HepG2 (cell line): ENCODE measurements around the gene MUCL3. TPM values are rescaled to one million over a fixed set of nuclear protein-coding genes. Genes with fewer than 3 reads are reported as not detected.

Experiments
- ATAC-seq: fragments of 200-7000 bp; cut with Tn5 transposase; 3 replicates; pipeline ENCODE4 v1.9.1; 2020; ENCODE audit warnings: mild to moderate bottlenecking, moderate library complexity
- BruUV-seq: library from RNA; stranded (reverse); fragments of 400-500 nt; replicated peaks from 2 replicates; lab custom pipeline; 2021; lab: Mats Ljungman, UMichigan
- CTCF ChIA-PET: fragments of 300-600 bp; formaldehyde crosslinking; extraction: SDS; loops from one replicate; lab custom pipeline; 2021; ENCODE audit warnings: low total read pairs, inconsistent platforms, low intra/inter-chr PET ratio; lab: Yijun Ruan, JAX
- POLR2A ChIA-PET: fragments of 350-600 bp; sonication (Branson Sonifier 250); formaldehyde crosslinking; loops from one replicate; lab custom pipeline; 2020; ENCODE audit warnings: antibody characterized with exemption, inconsistent platforms; lab: Yijun Ruan, JAX
- DNase-seq: peaks from one replicate; pipeline ENCODE4 v3.0.0-alpha.2; 2015; ENCODE audit warnings: low spot score
- FAIRE-seq: peaks from 3 replicates; lab custom pipeline; 2011; peaks lifted over from hg19 to GRCh38; lab: Jason Lieb, UNC
- H2AFZ ChIP-seq: one replicate; pipeline ENCODE4 v1.6.1; 2011; ENCODE audit warnings: low read length, inconsistent platforms
- H3K27ac ChIP-seq: fragments of 300-600 bp; 3 replicates; pipeline ENCODE4 v1.8.0; 2011; ENCODE audit warnings: mixed run types, mild to moderate bottlenecking, mixed read lengths, low read length, inconsistent platforms; ENCODE audit not compliant: insufficient read depth; ENCODE audit errors: extremely low read length
- H3K27me3 ChIP-seq, 2 experiments: fragments of 200-600 bp in 1 of 2; 2 replicates in 1 of 2; 3 replicates in 1 of 2; pipeline versions ENCODE4 v1.6.0 to v1.8.0; 2011; ENCODE audit warnings: low read length in 2 of 2, mild to moderate bottlenecking in 2 of 2, moderate library complexity in 2 of 2, inconsistent platforms in 1 of 2; ENCODE audit not compliant: insufficient read depth in 2 of 2, control insufficient read depth in 1 of 2
- H3K36me3 ChIP-seq, 2 experiments: fragments of 200-600 bp in 1 of 2; replicated peaks in 1 of 2; 2 replicates in 1 of 2; 3 replicates in 1 of 2; pipeline versions ENCODE4 v1.5.1 to v1.8.0; 2011; ENCODE audit warnings: low read length in 2 of 2, inconsistent platforms in 1 of 2; ENCODE audit not compliant: insufficient read depth in 2 of 2, control insufficient read depth in 1 of 2
- H3K4me1 ChIP-seq: 2 replicates; pipeline ENCODE4 v1.5.1; 2012; ENCODE audit warnings: low read length, inconsistent platforms; ENCODE audit not compliant: insufficient read depth
- H3K4me2 ChIP-seq: 2 replicates; pipeline ENCODE4 v1.6.0; 2011; ENCODE audit warnings: low read depth, low read length, inconsistent platforms
- H3K4me3 ChIP-seq, 3 experiments: fragments of 200-600 bp in 1 of 3; sonication (generic), shearing (Covaris generic) in 1 of 3; replicated peaks in 1 of 3; 2 replicates each; pipeline ENCODE4 v1.5.1; 2011 to 2016; ENCODE audit warnings: low read length in 3 of 3, inconsistent platforms in 2 of 3, low read depth in 2 of 3, mild to moderate bottlenecking in 2 of 3, control low read depth in 1 of 3, mixed read lengths in 1 of 3; ENCODE audit not compliant: insufficient read depth in 1 of 3
- H3K79me2 ChIP-seq: one replicate; pipeline ENCODE4 v1.6.1; 2011; ENCODE audit warnings: low read length, inconsistent platforms; ENCODE audit not compliant: insufficient read depth
- H3K9ac ChIP-seq: 2 replicates; pipeline ENCODE4 v1.6.0; 2011; ENCODE audit warnings: mild to moderate bottlenecking, low read depth, low read length, inconsistent platforms; ENCODE audit not compliant: insufficient read depth
- H3K9me3 ChIP-seq: 2 replicates; pipeline ENCODE4 v1.5.1; 2012; ENCODE audit warnings: mild to moderate bottlenecking, low read length
- H4K20me1 ChIP-seq: 2 replicates; pipeline ENCODE4 v1.6.0; 2011; ENCODE audit warnings: inconsistent platforms, mild to moderate bottlenecking, low read length, moderate library complexity; ENCODE audit not compliant: insufficient read depth
- BRCA1 ChIP-seq: sonication (generic); formaldehyde crosslinking; IDR thresholded peaks from 2 replicates; pipeline ENCODE4 v1.4.0; 2020; ENCODE audit warnings: missing genetic modification reagents
- NCOR1 ChIP-seq: fragments of 200-600 bp; sonication (generic); IDR thresholded peaks from 2 replicates; pipeline ENCODE4 v1.7.0; 2017; ENCODE audit warnings: antibody characterized with exemption, low read length, borderline replicate concordance
- NFIB ChIP-seq: sonication (generic); formaldehyde crosslinking; IDR thresholded peaks from 2 replicates; pipeline ENCODE4 v1.9.0; 2021; ENCODE audit warnings: missing genetic modification reagents, mild to moderate bottlenecking, borderline replicate concordance
- REXO4 ChIP-seq: sonication (generic); formaldehyde crosslinking; IDR thresholded peaks from 2 replicates; pipeline ENCODE4 v1.8.0; 2022; ENCODE audit warnings: missing genetic modification reagents, mild to moderate bottlenecking, borderline replicate concordance
- RXRA ChIP-seq: sonication (generic); formaldehyde crosslinking; IDR thresholded peaks from 2 replicates; pipeline ENCODE4 v1.5.1; 2020; ENCODE audit warnings: missing genetic modification reagents
- SMYD3 ChIP-seq: sonication (generic); formaldehyde crosslinking; IDR thresholded peaks from 2 replicates; pipeline ENCODE4 v1.8.1; 2023; ENCODE audit warnings: mild to moderate bottlenecking, missing genetic modification reagents
- SNAI1 ChIP-seq: sonication (generic); formaldehyde crosslinking; IDR thresholded peaks from 2 replicates; pipeline ENCODE4 v1.5.0; 2020; ENCODE audit warnings: mild to moderate bottlenecking, missing genetic modification reagents, borderline replicate concordance
- ZNF276 ChIP-seq: sonication (generic); formaldehyde crosslinking; IDR thresholded peaks from 2 replicates; pipeline ENCODE4 v1.4.0; 2020; ENCODE audit warnings: mild to moderate bottlenecking, low read depth, missing genetic modification reagents
- ZNF333 ChIP-seq: sonication (generic); formaldehyde crosslinking; IDR thresholded peaks from 2 replicates; pipeline ENCODE4 v1.4.0; 2020; ENCODE audit warnings: mild to moderate bottlenecking, missing genetic modification reagents, borderline replicate concordance
- ZNF354B ChIP-seq: sonication (generic); formaldehyde crosslinking; IDR thresholded peaks from 2 replicates; pipeline ENCODE4 v1.8.0; 2022; ENCODE audit warnings: mild to moderate bottlenecking, missing genetic modification reagents
- ZNF576 ChIP-seq: sonication (generic); formaldehyde crosslinking; IDR thresholded peaks from 2 replicates; pipeline ENCODE4 v1.4.0; 2020; ENCODE audit warnings: mild to moderate bottlenecking, missing genetic modification reagents
- ZNF672 ChIP-seq: sonication (generic); formaldehyde crosslinking; IDR thresholded peaks from 2 replicates; pipeline ENCODE4 v1.8.1; 2022; ENCODE audit warnings: missing genetic modification reagents
- ZNF709 ChIP-seq: sonication (generic); formaldehyde crosslinking; IDR thresholded peaks from 2 replicates; pipeline ENCODE4 v1.5.0; 2020; ENCODE audit warnings: mild to moderate bottlenecking, missing genetic modification reagents
- WGBS: methylation state at CpG from one replicate; pipeline ENCODE4 v1.1.6; 2017; ENCODE audit warnings: low lambda C conversion rate; 5-methylcytosine and 5-hydroxymethylcytosine counted together
- in situ Hi-C: cut with HindIII; loops from 2 replicates; pipeline ENCODE4 v1.10.0; 2017; ENCODE audit warnings: low pct_unique_long_range_greater_than_20kb; ENCODE audit not compliant: extremely low pct_ligation_motif_present
- intact Hi-C: fragments of 100-400 bp; cut with micrococcal nuclease; formaldehyde crosslinking; loops from one replicate; pipeline ENCODE4 v1.10.0; 2022; ENCODE audit not compliant: unreplicated experiment
- polyA plus RNA-seq, 8 experiments: library from polyadenylated mRNA; depleted of rRNA in 3 of 8; stranded (reverse) in 7 of 8; unstranded in 1 of 8; fragments of >200 nt; fragmentation: Illumina TruSeq in 4 of 8; extraction: Trizol in 4 of 8; gene quantifications; 2 replicates each; pipeline versions ENCODE4 v1.2.1 to v1.2.3, GENCODE V29; 2011 to 2016; ENCODE audit warnings: low read depth in 4 of 8, missing spikeins in 1 of 8, mixed read lengths in 1 of 8; ENCODE audit not compliant: insufficient read depth in 1 of 8
- total RNA-seq, 5 experiments: library from RNA; depleted of rRNA; stranded (reverse); fragments of >200 nt; fragmentation: Illumina TruSeq; extraction: Trizol; gene quantifications; 2 replicates each; pipeline ENCODE4 v1.2.3, GENCODE V29; 2016; ENCODE audit warnings: low read depth in 1 of 5

MUCL3 gene
- total and polyA plus RNA-seq, 2 of the 13 experiments (the other 11 are each of a cell fraction or from before 2014, with no cell fraction given) = not detected

GRCh38 chr6:30930506-30930905, 10.3 kb upstream of the MUCL3 start:
- POLR2A ChIA-PET = interaction anchor here (1.4 kb wide), 1 partner anchor 17 kb away, joined by 5 read pairs; the partner anchor contains the start of gene VARS2

More at GRCh38 chr6:30930506-30930905, 10.3 kb upstream of the MUCL3 start:
- Histone ChIP-seq H3K36me3 (peaks cover 6 to 13% of the 10 kb centered on the region in 2 experiments; a peak in 4 of 5 replicates), H4K20me1 (no peaks in the 10 kb centered on the region), H3K79me2 (no peaks in the 10 kb centered on the region), H3K4me3 (no peak overlapping the region), H3K27me3 (peaks cover 2 to 24% of the 10 kb centered on the region in 2 experiments; a peak in 2 of 5 replicates), H2AFZ (no peak overlapping the region), H3K4me1 (no peaks in the 10 kb centered on the region), H3K9me3 (no peaks in the 10 kb centered on the region), H3K27ac (no peak overlapping the region), H3K4me2 (no peak overlapping the region), H3K9ac (no peak overlapping the region)
- no peak for TF ChIP-seq ZNF709 (CRISPR knock-in tag)
- TF ChIP-seq ZNF576 (CRISPR knock-in tag) = no peak
- no peak for TF ChIP-seq NCOR1
- TF ChIP-seq SMYD3 (CRISPR knock-in tag) = no peak
- TF ChIP-seq ZNF672 = no peak
- TF ChIP-seq REXO4 = no peak
- no peak for TF ChIP-seq RXRA (CRISPR knock-in tag)
- no peak for TF ChIP-seq NFIB (CRISPR knock-in tag)
- TF ChIP-seq SNAI1 (CRISPR knock-in tag) = no peak
- no peak for TF ChIP-seq ZNF276
- TF ChIP-seq ZNF354B (CRISPR knock-in tag) = no peak
- no peak for TF ChIP-seq ZNF333 (CRISPR knock-in tag)
- TF ChIP-seq BRCA1 = no peak
- 58% methylated on average over 4 of the region's 4 CpGs for WGBS
- in situ Hi-C loops = no loop called here
- DNase-seq (no peak), FAIRE-seq (no peak), ATAC-seq (peak; percentile 9; the same call in 1 of the 3 replicates)
- CTCF ChIA-PET = no interaction called here
- no TSS peak for BruUV-seq
- intact Hi-C loops = no loop called here
